KG1 (cell line): Measurements from ENCODE around the gene ACAP2.

Experiments used
- DNase-seq: peaks from one replicate; lab custom pipeline; 2025; lab: John Stamatoyannopoulos, UW

The ACAP2 gene

DNA sequence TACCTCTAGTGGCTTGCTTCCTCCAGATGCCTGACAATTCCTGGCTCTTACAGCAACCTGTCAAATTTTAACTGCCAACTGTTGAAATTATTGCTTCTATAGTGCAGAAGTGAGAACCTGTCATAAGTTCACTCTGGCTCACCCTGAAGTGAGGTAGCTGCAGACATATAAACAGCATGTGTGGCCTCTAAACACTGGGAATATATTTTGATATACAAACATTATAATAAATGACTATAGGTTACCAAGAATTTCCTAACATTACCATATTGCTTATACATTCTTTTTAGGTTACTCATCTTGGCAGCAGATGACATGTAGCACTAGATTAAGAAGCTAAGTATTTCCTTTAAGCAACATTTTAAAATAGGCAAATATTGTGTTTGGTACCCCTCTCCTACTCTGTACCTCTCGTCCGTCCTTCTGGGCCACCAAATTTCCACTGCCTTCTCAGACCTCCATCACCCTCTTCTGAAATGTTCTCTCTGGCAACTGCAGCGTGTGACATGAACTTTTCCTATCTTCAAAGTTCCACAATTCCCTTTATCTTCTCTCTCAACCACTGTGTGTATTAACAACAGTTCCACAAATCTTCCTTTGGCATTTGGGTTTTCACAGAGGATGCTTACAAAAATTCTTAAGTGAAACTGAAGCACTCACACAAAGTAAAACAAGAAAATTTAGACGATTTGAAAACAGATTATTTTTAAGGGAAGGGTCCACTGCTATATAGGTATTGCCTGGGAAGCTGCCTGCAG lies 156.5 kb downstream of the ACAP2 start:
- DNase-seq: no peak

DNA sequence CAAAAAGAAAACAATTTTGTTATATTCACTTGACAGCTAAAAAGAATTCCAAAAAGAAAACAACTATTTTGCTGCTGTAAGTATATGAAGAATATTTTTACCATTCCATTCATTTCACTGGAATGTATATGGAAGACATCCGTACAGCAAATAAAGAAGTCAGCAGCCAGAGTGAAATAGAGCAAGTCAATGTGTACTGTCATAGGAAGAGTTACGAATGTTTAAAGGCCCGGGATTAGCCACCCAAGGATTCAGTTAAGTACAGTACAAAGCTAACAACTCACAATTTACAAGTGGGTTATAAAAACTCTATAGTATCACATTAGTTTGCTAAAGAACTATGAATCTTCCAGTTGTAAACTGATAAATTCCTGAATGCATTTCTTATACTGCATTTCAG lies 157.4 kb downstream of the ACAP2 start:
- DNase-seq: no peak

DNA sequence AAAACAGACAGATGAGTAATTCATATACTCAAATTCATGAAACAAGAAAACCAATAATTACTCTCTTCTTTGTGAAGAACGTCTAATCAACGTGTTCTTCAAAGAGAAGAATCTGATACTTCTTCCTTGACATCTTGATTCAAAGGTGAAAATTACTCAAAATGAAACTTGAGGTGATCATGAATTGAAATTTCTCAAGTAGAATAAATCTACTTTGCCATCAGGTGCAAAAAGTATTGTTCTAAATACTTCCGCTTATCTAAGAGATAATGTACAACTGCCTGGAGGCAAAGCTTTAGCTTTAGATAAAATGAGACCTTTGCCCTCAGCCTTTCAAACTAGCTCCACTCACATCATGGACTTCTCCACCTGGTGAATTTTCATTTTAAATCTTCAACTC lies 158.0 kb downstream of the ACAP2 start:
- DNase-seq: no peak

DNA sequence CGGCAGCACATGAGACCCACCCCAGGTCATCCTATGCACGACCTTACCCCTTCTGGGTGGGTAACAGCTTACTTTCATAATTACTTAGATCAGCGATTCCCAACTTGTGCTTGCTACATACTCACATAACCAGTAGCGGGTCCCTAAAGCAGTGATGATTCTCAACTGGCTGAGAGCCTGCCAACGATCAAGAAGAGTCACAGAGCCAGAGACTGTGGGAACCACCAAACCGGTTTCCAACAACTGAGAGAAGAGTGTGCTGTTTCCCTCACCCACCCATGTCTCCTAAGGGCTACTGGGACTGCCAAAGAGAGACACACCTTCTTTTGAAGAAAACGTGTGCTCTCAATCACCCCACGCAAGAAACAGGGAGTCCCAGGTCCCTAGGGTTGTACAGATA lies 159.9 kb downstream of the ACAP2 start:
- DNase-seq: no peak

DNA sequence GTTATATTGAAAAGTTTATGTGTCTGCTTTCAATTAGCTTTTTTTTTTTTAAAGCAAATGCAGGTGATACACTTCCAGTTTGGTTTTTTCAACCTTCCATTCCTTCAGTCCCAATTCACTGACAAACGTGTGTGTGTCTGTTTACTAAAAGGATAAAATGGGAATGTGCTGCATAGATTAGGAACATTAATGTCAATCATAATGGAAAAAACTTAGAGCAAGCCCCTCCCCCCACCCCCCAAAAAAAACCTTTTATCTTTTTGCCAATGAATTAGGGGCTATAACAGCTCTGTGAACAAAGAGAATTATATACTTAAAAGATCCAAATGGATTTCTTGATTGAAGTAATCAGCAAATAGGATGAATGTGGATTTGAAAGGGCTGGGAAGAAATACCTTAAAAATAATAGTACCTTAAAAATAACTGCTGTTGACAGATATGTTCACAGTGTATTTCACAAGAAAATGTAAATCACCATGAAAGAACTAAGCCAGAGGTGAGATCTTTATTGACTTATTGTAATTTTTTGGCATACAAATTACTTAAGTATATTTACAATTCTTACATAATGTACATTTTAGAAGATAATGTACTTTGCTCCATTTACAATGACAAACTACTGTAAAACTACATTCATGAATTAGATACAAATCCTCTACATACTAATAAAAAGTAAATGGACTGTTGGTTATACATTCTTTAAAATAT lies 168.4 kb downstream of the ACAP2 start:
- no peak for DNase-seq

DNA sequence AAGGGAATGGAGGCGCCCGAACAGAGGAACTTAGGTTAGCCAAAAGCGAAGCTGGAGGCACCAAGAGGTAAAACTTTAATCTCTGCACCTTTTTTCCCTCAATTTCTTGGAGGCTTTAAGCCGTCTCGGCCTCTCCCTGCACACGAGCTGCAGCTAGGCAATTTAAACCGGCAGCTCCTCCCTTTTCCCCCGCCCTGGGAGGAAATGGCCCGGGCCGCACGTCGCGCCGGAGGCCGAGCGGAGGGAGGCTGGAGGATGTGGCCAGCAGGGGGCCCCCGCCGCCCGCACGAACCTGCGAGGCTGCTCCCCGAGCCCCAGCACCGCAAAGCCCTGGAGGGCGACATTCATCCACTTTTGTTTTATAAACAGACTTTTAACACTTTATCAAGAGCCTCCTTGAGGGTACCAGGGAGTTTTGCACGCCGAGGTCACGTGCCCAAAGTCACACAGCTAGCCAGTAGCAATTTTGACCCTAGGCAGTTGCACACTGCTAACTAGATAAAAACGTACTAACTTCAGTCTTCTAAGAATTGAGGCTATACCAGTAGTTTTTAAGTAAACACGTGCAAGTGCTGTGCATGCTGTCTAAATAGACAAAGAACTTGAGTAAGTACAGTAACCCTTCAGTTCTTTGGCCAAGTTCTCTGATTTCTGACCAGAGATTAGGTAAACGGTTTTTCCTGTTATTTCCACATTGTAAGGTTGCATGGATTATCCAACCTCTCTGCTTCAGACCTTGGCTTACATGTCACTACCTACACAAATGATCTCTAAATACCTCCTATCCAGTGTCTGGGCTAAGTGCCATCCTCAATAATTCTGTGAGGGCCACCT lies 171.2 kb downstream of the ACAP2 start:
- DNase-seq: peak; percentile 89

DNA sequence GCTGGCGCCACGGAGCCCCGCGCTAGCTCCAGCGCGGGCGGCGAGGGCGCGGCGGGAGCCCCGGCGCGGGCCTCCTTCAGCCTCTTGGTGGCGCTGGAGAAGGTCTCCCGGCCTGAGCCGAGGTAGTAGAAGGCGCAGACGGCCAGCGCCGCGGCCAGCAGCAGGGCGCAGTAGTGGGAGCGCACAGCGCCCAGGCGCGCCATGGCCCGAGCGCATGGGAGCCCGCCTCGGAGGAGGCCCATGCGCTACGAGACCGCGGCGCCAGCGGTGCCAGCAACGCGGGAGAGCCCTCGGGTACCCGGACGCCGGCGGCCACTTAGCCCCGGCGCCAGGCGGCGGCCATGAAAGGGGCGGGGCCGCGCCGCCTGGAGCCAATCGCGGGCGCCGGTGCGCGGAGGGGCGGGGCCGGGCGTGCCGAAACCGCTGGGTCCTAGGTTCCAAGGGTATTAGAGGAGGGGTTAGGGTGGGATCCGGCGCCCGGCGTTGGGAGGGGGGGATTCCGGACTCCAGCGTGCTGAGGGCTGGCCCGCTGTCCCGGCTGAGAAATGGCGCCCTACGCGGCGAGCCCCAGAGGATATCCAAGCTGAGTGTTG lies 171.9 kb downstream of the ACAP2 start, which contains the start of gene XXYLT1:
TSS of gene XXYLT1 (minus strand) at position 343 of the 593 bp plus-strand sequence. CDS start at position 242, 101 bp downstream.
- peak; percentile 84 for DNase-seq

DNA sequence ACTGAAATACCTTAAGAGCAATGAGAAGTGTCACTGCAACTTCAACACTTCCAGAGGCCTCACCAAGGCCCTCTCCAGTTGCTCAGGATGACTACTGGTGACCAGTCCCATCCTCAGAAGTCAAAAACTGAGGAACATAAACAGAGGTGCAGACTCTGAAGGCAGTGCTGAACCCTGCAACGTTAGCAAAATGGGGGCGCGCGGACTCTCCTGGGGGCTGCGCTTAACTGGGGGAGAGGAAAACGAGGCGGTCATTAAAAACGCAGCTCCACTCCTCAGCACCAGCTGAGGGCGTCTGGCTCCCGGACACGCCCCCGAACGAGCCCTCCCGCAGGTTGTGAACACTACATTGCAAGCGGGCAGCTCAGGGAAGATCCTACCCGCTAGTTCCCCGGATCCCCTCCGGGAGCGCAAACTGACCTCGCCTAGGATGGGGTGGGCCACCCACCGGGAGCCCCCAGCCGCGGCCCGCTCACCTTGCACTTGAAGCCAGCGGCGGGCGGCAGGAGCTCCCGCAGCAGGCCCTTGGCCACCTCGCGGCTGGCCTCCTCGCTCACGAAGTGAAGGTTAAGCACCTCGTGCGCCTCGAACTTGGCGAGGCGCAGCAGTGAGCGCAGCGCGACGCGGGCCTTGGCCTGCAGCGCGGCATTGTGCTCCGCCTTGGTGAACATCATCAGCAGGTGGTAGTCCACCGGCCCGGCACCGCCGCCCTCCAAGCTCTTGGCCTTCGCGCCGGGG lies 172.6 kb downstream of the ACAP2 start:
- DNase-seq: peak; percentile 61

DNA sequence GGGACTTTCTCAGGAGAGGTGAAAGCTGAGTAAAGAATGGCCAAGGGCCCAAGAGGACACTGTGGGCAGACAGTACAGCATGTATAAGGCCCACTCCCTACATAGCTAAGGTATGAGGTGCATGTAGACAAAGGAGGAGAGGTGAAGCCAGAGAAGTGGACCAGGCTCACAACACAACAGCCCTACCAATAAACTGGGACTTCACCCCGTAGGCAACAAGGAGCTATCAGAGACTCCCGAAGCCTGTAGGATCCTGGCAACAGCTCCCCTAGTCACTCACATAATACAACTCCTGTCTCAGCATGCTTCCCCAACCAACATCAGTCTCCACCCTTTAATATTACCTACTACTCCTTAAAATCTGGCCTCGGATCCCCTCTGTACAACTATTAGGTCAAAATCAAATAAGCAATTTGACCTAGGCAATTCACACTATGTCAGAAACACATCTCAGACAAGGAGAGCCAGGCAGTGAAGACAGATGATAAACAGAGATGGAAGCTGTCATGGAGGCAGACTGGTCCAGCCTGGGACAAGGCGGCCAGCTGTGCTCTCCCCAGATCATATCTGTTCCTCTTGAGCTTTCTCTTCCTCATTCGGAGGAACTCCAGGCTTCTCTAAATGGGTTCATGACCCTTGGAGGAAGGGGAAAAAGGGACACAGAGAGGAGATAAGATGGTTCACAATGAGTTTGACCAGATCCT lies 173.3 kb downstream of the ACAP2 start:
- no peak for DNase-seq

DNA sequence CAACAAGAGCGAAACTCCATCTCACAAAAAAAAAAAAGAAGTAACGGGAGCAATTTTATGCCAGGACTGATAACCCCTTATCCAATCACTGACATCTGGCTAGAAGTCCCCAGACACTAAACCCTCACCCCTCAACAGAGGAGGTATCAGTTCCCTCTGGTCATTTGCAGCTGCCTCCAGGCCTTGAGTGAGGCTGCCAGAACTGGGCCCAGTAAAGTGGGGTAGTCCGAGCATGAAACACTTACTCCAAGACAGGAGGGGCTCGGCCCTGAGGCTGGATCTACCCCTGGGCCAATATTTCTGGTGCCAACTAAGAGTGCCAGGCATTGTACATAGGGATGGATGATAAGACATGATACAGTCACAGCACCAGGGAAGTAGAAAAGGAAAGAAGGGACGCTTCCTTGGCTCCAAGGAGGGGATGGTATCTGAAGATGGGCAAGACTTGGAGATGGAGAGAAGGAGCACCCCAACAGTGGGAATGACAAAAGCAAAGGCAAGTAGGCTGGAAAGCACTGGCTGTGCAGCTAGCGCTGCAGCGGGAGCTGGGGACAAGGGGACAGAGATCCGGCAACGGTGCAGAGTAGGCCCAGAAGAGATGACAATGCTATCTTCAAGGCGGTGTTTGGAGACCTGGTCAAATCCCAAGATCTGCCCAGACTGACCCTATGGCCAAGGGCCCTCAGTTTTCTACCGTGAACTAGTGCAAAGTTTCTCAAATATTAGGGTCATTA lies 174.1 kb downstream of the ACAP2 start:
- DNase-seq: no peak

DNA sequence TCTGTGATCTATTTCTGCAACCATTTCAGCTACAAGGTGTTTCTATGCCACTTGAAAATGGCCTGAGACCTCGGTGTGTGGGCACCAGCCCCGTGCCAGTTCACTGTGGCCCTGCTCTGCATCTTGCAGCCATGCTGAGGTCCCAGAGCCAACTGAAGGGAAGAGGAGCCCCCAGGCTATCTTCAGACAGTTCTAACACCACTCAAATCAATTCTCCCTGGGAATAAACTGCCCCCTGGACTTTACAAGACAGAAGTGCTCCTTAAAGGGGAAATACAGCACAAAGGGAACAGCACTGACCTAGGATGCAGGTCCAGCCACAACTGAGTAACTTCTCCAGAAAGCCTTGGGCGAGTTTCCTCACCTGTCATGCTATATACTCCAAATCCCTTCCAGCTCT lies 175.7 kb downstream of the ACAP2 start:
- no peak for DNase-seq

DNA sequence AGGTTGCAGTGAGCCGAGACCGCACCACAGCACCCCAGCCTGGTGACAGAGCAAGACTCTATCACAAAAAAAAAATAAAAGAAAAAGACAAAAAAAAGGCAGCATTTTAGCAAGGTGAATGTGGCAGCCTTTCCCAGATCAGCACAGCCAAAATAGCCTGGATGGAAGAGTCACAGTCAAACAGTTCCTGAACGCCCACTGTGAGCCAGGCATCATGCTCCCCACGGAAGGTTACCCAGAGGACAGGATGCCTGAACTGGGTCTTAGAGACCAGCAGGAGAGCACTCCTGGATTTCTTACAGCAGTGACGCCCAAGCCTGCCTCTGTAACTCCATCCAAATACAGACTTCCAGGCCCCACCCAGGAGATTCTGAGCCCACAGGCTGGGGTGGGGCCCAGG lies 176.4 kb downstream of the ACAP2 start:
- DNase-seq: no peak

DNA sequence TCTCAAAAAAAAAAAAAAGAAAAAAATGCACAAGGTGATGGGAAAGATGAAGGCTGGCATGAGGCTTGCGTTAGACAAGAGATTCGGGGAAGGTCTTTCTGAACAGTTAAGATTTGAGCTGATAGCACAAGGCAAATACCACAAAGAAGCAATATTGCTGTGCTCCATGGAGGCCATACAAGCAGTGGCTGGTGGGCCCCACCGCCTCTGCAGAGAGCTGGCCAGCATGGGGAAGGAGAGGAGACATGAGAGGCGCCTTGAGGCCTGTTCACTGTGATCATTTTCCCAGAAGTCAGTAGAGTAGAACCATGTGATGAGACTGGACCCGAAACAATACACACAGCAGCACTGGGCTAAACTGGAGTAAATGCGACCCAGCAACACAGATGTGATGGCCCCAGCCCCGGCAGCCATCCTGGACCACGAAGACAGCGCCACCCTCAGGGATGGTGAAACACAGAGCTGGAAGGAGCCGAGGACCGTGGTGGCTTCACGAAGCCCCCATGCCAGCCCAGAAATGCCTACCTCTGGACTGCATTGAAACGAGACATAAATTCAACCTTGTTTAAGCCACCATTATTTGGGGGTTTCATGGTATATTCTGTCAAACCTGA lies 177.3 kb downstream of the ACAP2 start:
- no peak for DNase-seq

DNA sequence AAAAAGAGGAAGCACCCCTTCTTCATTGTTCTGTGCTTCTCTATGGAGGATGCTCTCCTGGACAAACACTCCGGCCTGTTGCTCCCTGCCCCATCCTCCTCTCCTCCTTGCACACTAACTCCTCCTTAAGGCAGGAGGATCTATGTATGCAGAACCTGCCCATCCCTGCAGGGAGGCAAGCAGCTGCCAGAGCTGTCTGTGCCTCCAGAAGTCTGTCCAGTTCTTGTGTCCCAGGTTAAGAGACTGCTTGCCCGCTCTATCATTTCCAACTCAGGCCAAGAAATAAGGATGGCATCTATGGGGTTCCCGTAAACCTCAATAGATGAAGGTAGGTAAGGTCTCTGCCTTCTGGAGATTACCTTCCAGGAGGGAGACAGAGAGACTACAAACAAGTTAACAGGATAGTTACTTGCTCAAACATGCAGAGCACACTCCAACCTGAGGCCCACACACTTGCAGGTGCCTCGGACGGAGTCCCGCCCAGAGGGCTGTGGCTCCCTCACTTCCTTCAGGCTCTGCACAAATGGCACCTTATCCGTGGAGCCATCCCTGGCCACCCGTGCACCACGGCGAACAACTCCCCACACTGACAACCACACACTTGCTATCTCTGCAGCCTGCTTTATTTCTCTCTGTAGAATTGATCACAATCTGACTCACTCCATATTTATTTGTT lies 178.8 kb downstream of the ACAP2 start:
- no peak for DNase-seq

DNA sequence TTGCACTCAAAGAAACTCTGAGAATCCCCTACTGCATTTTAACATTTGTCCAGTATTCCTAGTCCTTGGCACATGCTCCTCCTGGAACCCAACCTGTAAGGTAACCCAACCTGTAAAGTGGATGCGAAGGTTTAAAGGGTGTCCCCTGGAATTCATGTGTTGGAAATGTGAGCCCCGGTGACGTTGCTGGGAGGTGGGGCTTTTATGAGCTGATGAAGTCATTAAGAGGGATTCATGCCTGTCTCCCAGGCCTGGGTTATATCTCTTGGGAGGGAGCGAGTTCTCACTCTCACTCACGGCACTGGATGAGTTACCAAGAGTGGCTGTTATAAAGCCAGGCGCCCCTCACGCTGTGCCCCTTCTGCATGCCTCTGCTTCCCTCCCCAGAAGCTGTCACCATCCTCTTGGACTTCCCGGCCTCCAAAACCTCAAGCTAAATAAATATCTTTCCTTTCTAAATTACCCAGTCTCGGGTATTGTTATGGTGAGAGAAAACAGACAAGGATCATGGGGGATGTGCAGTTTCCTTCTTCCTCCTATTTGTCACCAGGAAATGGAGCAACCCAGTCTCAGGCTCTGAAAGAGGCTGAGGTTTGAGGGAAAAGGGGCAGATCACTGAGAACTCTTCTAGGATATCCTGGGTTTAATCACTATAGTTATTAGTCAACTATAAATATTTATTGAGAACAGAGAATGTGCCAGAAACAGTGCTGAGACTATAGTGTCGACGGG lies 179.5 kb downstream of the ACAP2 start:
- DNase-seq: no peak

DNA sequence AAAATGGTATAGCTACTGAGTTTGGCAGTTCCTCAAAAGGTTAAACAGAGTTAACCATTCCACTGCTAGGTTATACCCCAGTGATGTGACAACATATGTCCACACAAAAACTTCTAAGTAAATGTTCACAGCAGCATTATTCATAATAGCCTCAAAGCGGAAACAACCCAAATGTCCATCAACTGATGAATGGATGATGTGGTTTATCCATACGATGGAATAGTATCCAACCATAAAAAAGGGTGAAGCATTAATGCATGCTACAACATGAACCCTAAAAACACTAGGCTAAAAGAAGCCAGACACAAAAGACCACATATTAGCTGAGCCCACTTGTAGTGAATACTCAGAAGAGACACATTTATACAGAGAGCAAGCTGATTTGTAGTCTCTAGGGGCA lies 180.9 kb downstream of the ACAP2 start:
- DNase-seq: no peak

DNA sequence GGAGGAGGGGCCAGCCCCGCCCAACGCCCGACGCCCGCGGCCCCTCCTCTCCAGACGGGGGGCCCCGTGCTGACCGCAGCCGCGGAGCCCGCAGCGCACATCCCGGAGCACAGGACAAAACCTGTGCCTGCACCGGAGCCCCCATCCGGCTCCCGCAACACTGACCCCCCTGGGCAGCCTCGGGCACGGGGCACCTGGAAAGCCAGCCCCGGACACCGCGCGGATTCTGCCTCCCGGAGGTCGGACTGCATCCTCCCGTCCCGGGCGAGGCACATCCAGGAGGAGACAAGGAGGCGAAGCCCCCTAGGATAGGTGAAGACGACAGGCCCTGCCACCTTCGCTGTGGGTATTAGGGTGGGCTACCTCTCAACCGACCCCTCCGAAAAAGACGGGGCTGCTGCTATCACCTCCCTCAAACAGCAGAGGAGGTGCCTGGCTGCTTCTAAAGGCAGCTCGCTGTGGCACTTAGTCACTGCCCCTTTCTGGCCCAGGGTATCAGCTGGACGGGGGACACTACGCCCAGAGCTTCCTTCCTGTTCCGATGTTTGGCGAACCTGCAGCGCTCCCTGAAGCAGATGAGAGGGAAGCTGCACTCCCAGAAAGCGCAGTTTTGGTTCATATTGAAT lies 182.4 kb downstream of the ACAP2 start:
- DNase-seq: peak; percentile 42
